Activated naive CD8-positive, alpha-beta T cell treated with anti-CD3 and anti-CD28 coated beads for 36 hours (primary cell): ENCODE data around the gene EOLA1. TPM values are rescaled to one million over a fixed set of nuclear protein-coding genes. Genes with fewer than 3 reads are reported as not detected.
"Not testable (repeated sequence)": the region's sequence is repeated elsewhere in the genome, so short reads cannot be mapped to it uniquely, and the experiment has no call there.

ENCODE experiments used
- DNase-seq: peaks from one replicate; pipeline ENCODE4 v3.0.0; 2021
- H3K27ac Mint-ChIP-seq: one replicate; pipeline ENCODE4 v1.8.0; 2022; ENCODE audit warnings: mild to moderate bottlenecking, moderate library complexity, mixed read lengths
- H3K27me3 Mint-ChIP-seq: one replicate; pipeline ENCODE4 v1.8.0; 2022; ENCODE audit warnings: mild to moderate bottlenecking, mixed read lengths
- H3K36me3 Mint-ChIP-seq: one replicate; pipeline ENCODE4 v1.8.0; 2021; ENCODE audit warnings: mild to moderate bottlenecking, mixed read lengths
- H3K4me1 Mint-ChIP-seq: one replicate; pipeline ENCODE4 v1.8.0; 2021; ENCODE audit warnings: mixed read lengths
- H3K4me3 Mint-ChIP-seq: one replicate; pipeline ENCODE4 v1.8.0; 2022; ENCODE audit warnings: mild to moderate bottlenecking, moderate library complexity, mixed read lengths
- H3K9me3 Mint-ChIP-seq: one replicate; pipeline ENCODE4 v1.8.0; 2022; ENCODE audit warnings: mixed read lengths
- total RNA-seq, 2 experiments: library from RNA; stranded (reverse); gene quantifications; one replicate each; pipeline ENCODE4 v1.2.3, GENCODE V29; 2021

The EOLA1 gene
- total RNA-seq: 10 to 100 TPM; 26.8 to 30.5 TPM

GRCh38 chrX:149540621-149541520, at the start of gene EOLA1:
TSS of gene EOLA1 (plus strand) at chrX:149541012. CDS start at chrX:149545631, 4,619 bp downstream.
- DNase-seq: peak; percentile 85
- Mint-ChIP-seq H3K27ac (peak within 1 kb of the TSS; percentile 100), H3K9me3 (no peaks in the 10 kb centered on the region), H3K27me3 (no peaks in the 10 kb centered on the region), H3K36me3 (peaks cover 2% of the 10 kb centered on the region), H3K4me1 (peaks cover 4% of the 10 kb centered on the region), H3K4me3 (peak within 1 kb of the TSS; percentile 97)

- Mint-ChIP-seq H3K27me3 (no peaks in the 10 kb centered on the region), H3K27ac (no peak overlapping the region), H3K4me1 (peaks cover 9% of the 10 kb centered on the region), H3K36me3 (peaks cover 6% of the 10 kb centered on the region), H3K9me3 (no peaks in the 10 kb centered on the region), H3K4me3 (no peak overlapping the region)
- no peak for DNase-seq
Measured at GRCh38 chrX:149491812-149492211, 49.0 kb upstream of the EOLA1 start.

DNA sequence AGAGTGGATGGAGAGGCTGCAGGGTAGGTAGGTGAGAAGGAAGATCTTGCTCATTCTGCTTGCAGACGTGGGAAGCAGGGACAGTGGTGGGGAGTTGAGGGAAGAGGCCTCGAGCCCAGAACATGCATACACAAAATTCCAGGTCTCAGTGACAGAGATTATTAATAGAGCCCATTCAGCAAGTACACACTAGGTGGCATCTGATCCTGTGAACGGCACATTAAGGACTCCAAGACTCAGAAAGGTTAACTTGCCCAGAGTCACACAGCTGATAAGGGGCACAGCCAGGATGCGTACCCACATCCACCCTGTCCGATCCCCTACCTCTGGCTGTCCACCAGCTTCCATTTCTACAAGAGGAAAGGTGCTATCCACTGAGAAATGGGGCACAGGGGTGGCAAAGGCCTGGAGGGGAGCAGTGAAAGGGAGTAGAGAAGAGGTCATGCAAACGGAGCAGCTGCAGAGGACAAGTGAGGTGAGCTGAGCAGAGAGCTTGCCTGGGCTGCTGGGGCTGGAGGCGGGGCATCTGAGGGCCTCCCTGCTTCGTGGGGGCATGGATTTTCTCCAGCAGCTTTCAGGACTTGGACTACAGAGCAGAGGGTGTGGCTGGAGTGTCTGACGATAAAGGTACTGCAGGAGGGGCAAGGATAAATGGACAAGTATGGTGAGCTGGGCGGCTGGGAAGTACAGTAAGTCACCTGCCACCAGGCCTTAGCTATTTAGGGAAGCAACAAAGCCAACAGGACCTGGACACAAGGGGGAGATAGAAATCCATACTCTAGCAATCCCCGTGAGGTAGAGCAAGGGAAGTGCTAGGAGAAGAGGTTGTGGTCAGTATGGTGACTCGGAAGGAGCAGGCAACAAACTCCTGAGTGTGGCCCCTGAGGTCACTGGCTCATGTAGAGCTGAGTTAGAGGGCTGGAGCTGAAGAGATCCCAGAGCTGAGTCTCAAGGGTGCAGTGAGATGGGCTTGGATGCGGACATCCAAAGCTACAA, 46.9 kb upstream of the EOLA1 start:
- H3K27ac Mint-ChIP-seq: no peak overlapping the region
- DNase-seq: no peak
- H3K4me1 Mint-ChIP-seq: peaks cover 5% of the 10 kb centered on the region
- H3K36me3 Mint-ChIP-seq: peaks cover 5% of the 10 kb centered on the region
- no peak overlapping the region for H3K4me3 Mint-ChIP-seq
- no peaks in the 10 kb centered on the region for H3K9me3 Mint-ChIP-seq
- H3K27me3 Mint-ChIP-seq: no peaks in the 10 kb centered on the region

DNA sequence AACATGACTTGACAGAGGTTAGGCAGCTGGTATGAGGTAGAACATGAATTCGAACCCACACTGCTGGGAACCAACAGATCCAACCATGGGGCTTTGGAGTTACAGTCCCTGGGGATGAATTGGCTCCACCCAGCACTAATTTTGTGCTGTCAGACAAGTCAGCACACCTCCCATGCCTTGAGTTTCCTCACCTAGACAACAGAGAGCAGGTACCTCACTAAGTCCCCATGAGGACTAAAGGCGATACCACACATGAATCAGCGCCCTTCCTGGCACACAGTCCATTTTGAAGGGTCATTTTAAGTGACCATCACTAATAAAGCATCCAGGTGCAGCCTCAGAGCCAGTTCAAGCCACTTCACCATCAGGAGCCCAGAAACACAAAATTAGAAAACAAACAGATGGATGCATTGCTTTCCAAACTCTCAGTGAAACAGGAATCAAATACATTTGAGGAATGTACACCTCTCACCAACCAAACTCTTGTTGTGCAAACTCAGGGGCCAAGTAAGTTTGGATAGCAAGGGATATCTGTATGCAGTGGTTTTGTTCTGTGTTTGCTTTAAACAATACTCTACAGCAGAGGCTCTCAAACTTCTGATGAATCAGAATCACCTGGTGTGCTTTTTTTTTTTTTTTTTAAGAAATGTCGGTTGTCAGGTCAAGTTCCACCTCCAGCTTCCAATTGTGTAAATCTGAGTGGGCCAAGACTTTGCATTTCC, 45.8 kb upstream of the EOLA1 start:
- peaks cover 4% of the 10 kb centered on the region for H3K36me3 Mint-ChIP-seq
- no peaks in the 10 kb centered on the region for H3K9me3 Mint-ChIP-seq
- DNase-seq: no peak
- no peak overlapping the region for H3K4me3 Mint-ChIP-seq
- no peak overlapping the region for H3K27ac Mint-ChIP-seq
- H3K27me3 Mint-ChIP-seq: no peaks in the 10 kb centered on the region
- peaks cover 5% of the 10 kb centered on the region for H3K4me1 Mint-ChIP-seq

- Mint-ChIP-seq H3K4me3 (no peak overlapping the region), H3K27me3 (no peaks in the 10 kb centered on the region), H3K36me3 (peaks cover 4% of the 10 kb centered on the region), H3K9me3 (no peaks in the 10 kb centered on the region), H3K27ac (no peak overlapping the region), H3K4me1 (peaks cover 10% of the 10 kb centered on the region)
- no peak for DNase-seq
Measured at GRCh38 chrX:149495573-149496071, 45.2 kb upstream of the EOLA1 start.

DNA sequence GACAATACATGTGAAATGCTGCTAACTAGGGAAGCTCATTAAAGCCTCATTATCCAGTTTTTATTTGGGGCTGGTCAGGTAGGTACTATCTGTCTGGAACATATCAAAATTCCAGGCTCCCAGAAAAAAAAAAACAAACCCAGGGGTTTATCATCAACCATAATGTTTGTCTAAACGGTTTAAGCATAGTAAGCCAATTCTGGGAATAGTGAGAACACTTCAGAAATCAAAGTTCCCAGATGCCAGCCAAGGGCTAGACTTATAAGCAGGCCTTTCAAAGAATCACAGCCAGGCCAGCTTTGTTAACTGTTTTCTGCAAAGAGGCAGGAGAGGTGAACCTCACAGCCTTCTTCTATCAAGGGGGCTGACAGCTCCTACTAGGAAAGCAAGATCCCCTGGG, 43.8 kb upstream of the EOLA1 start:
- Mint-ChIP-seq H3K27me3 (no peaks in the 10 kb centered on the region), H3K4me3 (no peak overlapping the region), H3K4me1 (peaks cover 19% of the 10 kb centered on the region), H3K36me3 (peaks cover 8% of the 10 kb centered on the region), H3K9me3 (no peaks in the 10 kb centered on the region), H3K27ac (no peak overlapping the region)
- no peak for DNase-seq

GRCh38 chrX:149497626-149498025, 43.2 kb upstream of the EOLA1 start:
- DNase-seq: no peak
- H3K27ac Mint-ChIP-seq: peak overlapping the region; percentile 5
- H3K4me1 Mint-ChIP-seq: peaks cover 19% of the 10 kb centered on the region
- no peaks in the 10 kb centered on the region for H3K9me3 Mint-ChIP-seq
- no peak overlapping the region for H3K4me3 Mint-ChIP-seq
- H3K27me3 Mint-ChIP-seq: no peaks in the 10 kb centered on the region
- H3K36me3 Mint-ChIP-seq: peaks cover 8% of the 10 kb centered on the region

DNA sequence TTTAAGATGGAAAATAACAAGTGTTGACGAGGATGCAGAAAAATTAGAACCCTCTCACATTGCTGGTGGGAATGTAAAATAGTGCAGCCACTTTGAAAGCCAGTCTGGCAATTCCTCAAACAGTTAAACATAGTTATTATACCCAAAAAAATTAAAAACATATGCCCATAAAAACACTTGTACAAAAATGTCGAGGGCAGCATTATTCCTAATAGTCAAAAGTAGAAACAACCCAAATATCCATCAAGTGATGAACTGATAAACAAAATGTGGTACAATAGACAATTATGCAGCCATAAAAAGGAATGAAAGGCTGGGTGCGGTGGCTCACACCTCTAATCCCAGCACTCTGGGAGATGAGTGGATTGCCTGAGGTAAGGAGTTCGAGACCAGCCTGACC, 42.0 kb upstream of the EOLA1 start:
- H3K4me1 Mint-ChIP-seq: peaks cover 19% of the 10 kb centered on the region
- H3K27me3 Mint-ChIP-seq: no peaks in the 10 kb centered on the region
- no peak overlapping the region for H3K4me3 Mint-ChIP-seq
- H3K27ac Mint-ChIP-seq: no peak overlapping the region
- DNase-seq: no peak
- peaks cover 8% of the 10 kb centered on the region for H3K36me3 Mint-ChIP-seq
- H3K9me3 Mint-ChIP-seq: no peaks in the 10 kb centered on the region

- Mint-ChIP-seq H3K4me3 (no peak overlapping the region), H3K27me3 (no peaks in the 10 kb centered on the region), H3K27ac (no peak overlapping the region), H3K9me3 (no peaks in the 10 kb centered on the region), H3K4me1 (peaks cover 19% of the 10 kb centered on the region), H3K36me3 (peaks cover 10% of the 10 kb centered on the region)
- no peak for DNase-seq
Measured at GRCh38 chrX:149499766-149500165, 41.0 kb upstream of the EOLA1 start.

- Mint-ChIP-seq H3K4me1 (peaks cover 24% of the 10 kb centered on the region), H3K4me3 (peak overlapping the region; percentile 18)
- H3K27ac Mint-ChIP-seq, DNase-seq, H3K27me3 Mint-ChIP-seq, H3K9me3 Mint-ChIP-seq, H3K36me3 Mint-ChIP-seq: not testable (repeated sequence)
Measured at GRCh38 chrX:149502923-149503322, 37.9 kb upstream of the EOLA1 start.

- H3K9me3 Mint-ChIP-seq, H3K36me3 Mint-ChIP-seq, H3K27me3 Mint-ChIP-seq: not testable (repeated sequence)
- Mint-ChIP-seq H3K27ac (peak overlapping the region; percentile 88), H3K4me3 (peak overlapping the region; percentile 93), H3K4me1 (peaks cover 24% of the 10 kb centered on the region)
- peak; percentile 69 for DNase-seq
Measured at GRCh38 chrX:149503446-149503845, 37.4 kb upstream of the EOLA1 start.

DNA sequence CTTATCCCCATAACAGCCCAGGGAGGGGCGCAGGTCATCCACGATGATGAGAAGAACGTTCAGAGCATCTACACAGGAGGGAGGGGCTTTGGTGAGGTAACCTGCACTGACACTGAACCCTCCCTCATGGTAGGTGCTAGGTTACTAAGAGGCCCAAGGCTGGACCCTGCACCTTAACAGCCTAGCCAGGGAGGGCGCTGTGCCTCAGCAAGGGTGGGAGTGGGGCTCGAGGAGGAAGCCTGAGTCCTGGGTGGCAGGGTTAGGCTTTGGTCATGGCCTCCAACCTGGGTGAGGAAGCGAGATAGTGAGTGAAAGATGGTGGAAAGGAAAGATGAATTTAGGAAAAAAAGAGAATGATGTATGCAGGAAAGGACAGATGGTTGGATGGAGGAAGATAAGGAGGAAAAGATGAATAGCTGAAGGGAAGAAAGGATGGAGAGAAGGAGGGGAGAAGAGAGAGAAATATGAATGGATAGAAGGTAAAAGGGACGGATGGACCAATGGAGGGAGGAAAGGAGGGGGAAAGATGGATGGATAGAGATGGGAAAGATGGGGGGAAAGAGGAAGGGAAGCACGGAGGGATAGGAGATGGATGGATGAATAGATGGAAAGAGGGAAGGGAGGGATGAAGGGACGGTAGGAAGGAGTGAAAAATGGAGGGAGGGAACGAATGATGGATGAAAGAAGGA, 36.4 kb upstream of the EOLA1 start:
- Mint-ChIP-seq H3K27me3 (no peaks in the 10 kb centered on the region), H3K27ac (peak overlapping the region; percentile 88), H3K9me3 (no peaks in the 10 kb centered on the region), H3K4me1 (peaks cover 24% of the 10 kb centered on the region), H3K36me3 (peaks cover 6% of the 10 kb centered on the region), H3K4me3 (peak overlapping the region; percentile 93)
- DNase-seq: peak; percentile 70

- DNase-seq: peak; percentile 88
- H3K27ac Mint-ChIP-seq: peak within 1 kb of the TSS; percentile 88
- no peaks in the 10 kb centered on the region for H3K9me3 Mint-ChIP-seq
- peaks cover under 1% of the 10 kb centered on the region for H3K27me3 Mint-ChIP-seq
- peak within 1 kb of the TSS; percentile 93 for H3K4me3 Mint-ChIP-seq
- peaks cover 6% of the 10 kb centered on the region for H3K36me3 Mint-ChIP-seq
- H3K4me1 Mint-ChIP-seq: peaks cover 24% of the 10 kb centered on the region
Measured at GRCh38 chrX:149504915-149505651, 35.7 kb upstream of the EOLA1 start, which contains the start of gene IDS. TSS of gene IDS (minus strand) at chrX:149505306. CDS start at chrX:149505137, 169 bp downstream.
